SK-N-SH (cell line): ENCODE data around the gene KLB. TPM values are rescaled to one million over a fixed set of nuclear protein-coding genes. Genes with fewer than 3 reads are reported as not detected.

Experiments used
- ELF1 ChIP-seq: IDR thresholded peaks from 2 replicates; pipeline ENCODE4 v1.4.0; 2012
- GATA2 ChIP-seq: sonication (generic); formaldehyde crosslinking; IDR thresholded peaks from 2 replicates; pipeline ENCODE4 v1.5.0; 2020; ENCODE audit warnings: mild to moderate bottlenecking, missing genetic modification reagents
- MEF2A ChIP-seq: IDR thresholded peaks from 2 replicates; pipeline ENCODE4 v1.4.0; 2012; ENCODE audit warnings: low read depth, borderline replicate concordance
- MXI1 ChIP-seq: IDR thresholded peaks from 2 replicates; pipeline ENCODE4 v1.6.1; 2012; ENCODE audit warnings: mild to moderate bottlenecking, low read depth, low read length, improper control_type of control experiment
- POLR2AphosphoS5 ChIP-seq: IDR thresholded peaks from 2 replicates; pipeline ENCODE4 v1.6.1; 2012; ENCODE audit warnings: low read depth, low read length
- YY1 ChIP-seq: IDR thresholded peaks from 2 replicates; pipeline ENCODE4 v1.4.0; 2012; ENCODE audit warnings: low read depth, mild to moderate bottlenecking
- polyA plus RNA-seq, 3 experiments: library from polyadenylated mRNA; depleted of rRNA; stranded (reverse); fragments of >200 nt; gene quantifications; 2 replicates each; pipeline ENCODE4 v1.2.3, GENCODE V29; 2012
- TF ChIP-seq, protein P1 (sequence below): IDR thresholded peaks from 2 replicates; pipeline ENCODE4 v1.6.1; 2012; ENCODE audit warnings: mild to moderate bottlenecking, low read depth, low read length, moderate library complexity
- TF ChIP-seq, protein P2 (sequence below): fragments of 150-350 bp; IDR thresholded peaks from 2 replicates; pipeline ENCODE4 v1.6.1; 2017; ENCODE audit warnings: antibody characterized with exemption, low read length, low read depth, borderline replicate concordance
- TF ChIP-seq, protein P3 (sequence below): IDR thresholded peaks from 2 replicates; pipeline ENCODE4 v1.4.0; 2012; ENCODE audit warnings: low read depth, borderline replicate concordance
- TF ChIP-seq, protein P4 (sequence below): IDR thresholded peaks from 2 replicates; pipeline ENCODE4; 2012
- TF ChIP-seq, protein P5 (sequence below): IDR thresholded peaks from 2 replicates; pipeline ENCODE4 v1.4.0; 2012; ENCODE audit warnings: low read depth, borderline replicate concordance

The KLB gene
- polyA plus RNA-seq, 1 of the 3 experiments (the other 2 are of a cell fraction), result not detected

DNA sequence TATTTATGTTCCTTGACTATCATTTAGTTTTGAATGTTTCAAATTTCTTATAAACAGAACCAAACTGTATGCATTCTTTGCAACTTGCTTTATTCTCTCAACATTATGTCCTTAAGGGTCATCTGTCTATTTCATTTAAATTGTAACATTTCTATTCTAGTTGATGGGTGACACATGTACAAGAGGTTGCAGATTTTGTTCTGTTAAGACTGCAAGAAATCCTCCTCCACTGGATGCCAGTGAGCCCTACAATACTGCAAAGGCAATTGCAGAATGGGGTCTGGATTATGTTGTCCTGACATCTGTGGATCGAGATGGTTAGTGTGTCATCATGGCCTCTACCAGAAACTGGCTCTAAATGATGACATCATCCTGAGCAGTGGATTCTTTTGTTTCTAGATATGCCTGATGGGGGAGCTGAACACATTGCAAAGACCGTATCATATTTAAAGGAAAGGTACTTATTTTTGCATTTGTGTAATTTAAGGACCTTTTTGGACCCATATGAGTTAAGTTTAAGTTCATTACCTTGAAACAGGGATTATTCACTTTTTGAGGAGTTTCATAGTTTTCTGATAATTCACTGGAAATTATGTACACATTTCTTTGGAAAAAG lies 58.3 kb downstream of the KLB start (continued):
- TF ChIP-seq GATA2 (CRISPR knock-in tag) (0 out of 2 replicates have a peak, but pooled peaks have one; percentile 26), POLR2AphosphoS5 (peak; percentile 90), YY1 (peak; percentile 83; the same call in 1 of the 2 replicates), MXI1 (peak; percentile 47; the same call in 1 of the 2 replicates), ELF1 (no peak), MEF2A (no peak)
- TF ChIP-seq, protein P1, sequence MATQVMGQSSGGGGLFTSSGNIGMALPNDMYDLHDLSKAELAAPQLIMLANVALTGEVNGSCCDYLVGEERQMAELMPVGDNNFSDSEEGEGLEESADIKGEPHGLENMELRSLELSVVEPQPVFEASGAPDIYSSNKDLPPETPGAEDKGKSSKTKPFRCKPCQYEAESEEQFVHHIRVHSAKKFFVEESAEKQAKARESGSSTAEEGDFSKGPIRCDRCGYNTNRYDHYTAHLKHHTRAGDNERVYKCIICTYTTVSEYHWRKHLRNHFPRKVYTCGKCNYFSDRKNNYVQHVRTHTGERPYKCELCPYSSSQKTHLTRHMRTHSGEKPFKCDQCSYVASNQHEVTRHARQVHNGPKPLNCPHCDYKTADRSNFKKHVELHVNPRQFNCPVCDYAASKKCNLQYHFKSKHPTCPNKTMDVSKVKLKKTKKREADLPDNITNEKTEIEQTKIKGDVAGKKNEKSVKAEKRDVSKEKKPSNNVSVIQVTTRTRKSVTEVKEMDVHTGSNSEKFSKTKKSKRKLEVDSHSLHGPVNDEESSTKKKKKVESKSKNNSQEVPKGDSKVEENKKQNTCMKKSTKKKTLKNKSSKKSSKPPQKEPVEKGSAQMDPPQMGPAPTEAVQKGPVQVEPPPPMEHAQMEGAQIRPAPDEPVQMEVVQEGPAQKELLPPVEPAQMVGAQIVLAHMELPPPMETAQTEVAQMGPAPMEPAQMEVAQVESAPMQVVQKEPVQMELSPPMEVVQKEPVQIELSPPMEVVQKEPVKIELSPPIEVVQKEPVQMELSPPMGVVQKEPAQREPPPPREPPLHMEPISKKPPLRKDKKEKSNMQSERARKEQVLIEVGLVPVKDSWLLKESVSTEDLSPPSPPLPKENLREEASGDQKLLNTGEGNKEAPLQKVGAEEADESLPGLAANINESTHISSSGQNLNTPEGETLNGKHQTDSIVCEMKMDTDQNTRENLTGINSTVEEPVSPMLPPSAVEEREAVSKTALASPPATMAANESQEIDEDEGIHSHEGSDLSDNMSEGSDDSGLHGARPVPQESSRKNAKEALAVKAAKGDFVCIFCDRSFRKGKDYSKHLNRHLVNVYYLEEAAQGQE, result 0 out of 2 replicates have a peak, but pooled peaks have one; percentile 25
- TF ChIP-seq, protein P2, sequence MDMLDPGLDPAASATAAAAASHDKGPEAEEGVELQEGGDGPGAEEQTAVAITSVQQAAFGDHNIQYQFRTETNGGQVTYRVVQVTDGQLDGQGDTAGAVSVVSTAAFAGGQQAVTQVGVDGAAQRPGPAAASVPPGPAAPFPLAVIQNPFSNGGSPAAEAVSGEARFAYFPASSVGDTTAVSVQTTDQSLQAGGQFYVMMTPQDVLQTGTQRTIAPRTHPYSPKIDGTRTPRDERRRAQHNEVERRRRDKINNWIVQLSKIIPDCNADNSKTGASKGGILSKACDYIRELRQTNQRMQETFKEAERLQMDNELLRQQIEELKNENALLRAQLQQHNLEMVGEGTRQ, result no peak
- TF ChIP-seq, protein P3, sequence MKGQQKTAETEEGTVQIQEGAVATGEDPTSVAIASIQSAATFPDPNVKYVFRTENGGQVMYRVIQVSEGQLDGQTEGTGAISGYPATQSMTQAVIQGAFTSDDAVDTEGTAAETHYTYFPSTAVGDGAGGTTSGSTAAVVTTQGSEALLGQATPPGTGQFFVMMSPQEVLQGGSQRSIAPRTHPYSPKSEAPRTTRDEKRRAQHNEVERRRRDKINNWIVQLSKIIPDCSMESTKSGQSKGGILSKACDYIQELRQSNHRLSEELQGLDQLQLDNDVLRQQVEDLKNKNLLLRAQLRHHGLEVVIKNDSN, result no peak
- TF ChIP-seq, protein P4, sequence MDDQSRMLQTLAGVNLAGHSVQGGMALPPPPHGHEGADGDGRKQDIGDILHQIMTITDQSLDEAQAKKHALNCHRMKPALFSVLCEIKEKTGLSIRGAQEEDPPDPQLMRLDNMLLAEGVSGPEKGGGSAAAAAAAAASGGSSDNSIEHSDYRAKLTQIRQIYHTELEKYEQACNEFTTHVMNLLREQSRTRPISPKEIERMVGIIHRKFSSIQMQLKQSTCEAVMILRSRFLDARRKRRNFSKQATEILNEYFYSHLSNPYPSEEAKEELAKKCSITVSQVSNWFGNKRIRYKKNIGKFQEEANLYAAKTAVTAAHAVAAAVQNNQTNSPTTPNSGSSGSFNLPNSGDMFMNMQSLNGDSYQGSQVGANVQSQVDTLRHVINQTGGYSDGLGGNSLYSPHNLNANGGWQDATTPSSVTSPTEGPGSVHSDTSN, result peak; percentile 94
- TF ChIP-seq, protein P5, sequence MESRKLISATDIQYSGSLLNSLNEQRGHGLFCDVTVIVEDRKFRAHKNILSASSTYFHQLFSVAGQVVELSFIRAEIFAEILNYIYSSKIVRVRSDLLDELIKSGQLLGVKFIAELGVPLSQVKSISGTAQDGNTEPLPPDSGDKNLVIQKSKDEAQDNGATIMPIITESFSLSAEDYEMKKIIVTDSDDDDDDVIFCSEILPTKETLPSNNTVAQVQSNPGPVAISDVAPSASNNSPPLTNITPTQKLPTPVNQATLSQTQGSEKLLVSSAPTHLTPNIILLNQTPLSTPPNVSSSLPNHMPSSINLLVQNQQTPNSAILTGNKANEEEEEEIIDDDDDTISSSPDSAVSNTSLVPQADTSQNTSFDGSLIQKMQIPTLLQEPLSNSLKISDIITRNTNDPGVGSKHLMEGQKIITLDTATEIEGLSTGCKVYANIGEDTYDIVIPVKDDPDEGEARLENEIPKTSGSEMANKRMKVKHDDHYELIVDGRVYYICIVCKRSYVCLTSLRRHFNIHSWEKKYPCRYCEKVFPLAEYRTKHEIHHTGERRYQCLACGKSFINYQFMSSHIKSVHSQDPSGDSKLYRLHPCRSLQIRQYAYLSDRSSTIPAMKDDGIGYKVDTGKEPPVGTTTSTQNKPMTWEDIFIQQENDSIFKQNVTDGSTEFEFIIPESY, result no peak
